ENCODE results near the gene FBXL3.

- no peak for TF ChIP-seq CTCF (conservative IDR thresholded peaks at IDR 0.05 in 1 of 2, IDR thresholded peaks at IDR 0.05 in 1 of 2; ENCODE audit: low read depth in 1 of 2, low read length in 2 of 2)
- no peak for TF ChIP-seq EZH2 (IDR thresholded peaks at IDR 0.05; ENCODE audit: low read length, missing control alignments)
Measured at GRCh38 chr13:77000475-77000874, 26.5 kb downstream of the FBXL3 start.
